Measurements from ENCODE around the gene GON7.
"Not testable (repeated sequence)": the region's sequence is repeated elsewhere in the genome, so short reads cannot be mapped to it uniquely, and the experiment has no call there.

The GON7 gene

DNA sequence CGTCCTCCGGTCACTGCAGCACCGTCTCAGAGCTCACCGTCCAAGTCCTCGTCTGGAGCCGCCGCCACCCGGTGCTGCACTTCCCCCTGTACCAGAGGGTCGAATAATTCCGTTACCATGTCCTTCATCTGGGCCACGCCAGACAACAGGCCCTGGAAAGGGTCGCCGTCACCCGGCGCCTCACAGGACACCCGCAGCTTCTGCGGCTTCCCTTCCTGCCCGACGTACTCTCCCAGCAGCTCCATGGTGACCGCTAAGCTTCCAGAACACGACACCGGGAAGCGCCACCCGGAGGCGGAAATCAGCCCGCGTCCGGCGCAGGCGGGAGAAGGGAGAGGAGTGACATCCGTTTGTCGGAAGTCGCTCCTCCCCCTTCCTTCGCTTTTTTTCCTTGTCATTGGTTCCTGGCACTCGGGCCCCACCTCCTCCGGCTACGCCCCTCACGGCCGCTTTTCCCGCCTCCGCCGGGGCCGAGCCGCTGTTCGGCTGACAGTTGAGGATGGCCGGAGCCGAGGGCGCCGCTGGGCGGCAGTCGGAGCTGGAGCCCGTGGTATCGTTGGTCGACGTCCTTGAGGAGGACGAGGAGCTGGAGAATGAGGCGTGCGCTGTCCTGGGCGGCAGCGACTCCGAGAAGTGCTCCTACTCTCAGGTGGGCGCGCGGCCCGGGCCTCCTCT is at the start of gene GON7, which contains the start of gene UBR7:
GON7 (minus strand) TSS at position 273 of the 675 bp plus-strand sequence; CDS start at position 245, 28 bp downstream.
UBR7 (plus strand) TSS at position 464 of the 675 bp plus-strand sequence; CDS start at position 500, 36 bp downstream.
- DNase-seq (ENCODE audit: low read depth in 2 of 2) = peak; percentile 86 to 87

DNA sequence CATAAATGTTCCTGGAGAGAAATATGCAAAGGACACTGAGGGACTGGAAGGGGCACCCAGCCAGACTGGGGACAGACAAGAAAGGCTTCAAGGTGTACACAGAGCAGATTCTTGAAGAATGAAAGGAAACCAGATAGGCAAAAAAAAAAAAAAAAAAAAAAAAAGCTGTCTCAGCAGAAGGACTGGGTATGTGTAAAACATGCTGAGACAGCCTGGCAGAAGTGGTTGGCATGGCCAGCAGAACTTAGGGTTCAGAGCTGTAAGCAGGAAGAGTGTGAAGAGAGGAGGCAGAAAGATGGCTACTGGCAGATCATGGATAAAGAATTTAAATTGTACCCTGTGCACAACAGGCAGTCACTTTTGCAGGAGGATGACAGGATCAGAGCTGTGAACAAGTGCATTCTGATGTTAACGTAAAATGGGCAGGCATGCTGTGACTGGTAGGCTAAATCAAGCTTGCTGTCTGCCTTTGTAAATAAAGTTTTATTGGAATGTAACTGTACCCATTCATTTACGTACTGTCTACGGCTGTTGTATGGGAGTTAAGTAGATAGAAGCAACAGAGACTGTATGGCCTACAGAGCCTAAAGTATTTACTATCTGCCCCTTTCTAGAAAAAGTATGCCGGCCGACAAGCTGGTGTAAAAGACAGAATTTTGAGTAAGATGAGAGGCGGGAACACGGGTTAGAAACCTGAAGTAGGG is 42.4 kb upstream of the GON7 start:
- DNase-seq (ENCODE audit: low read depth in 2 of 2) = no peak

- no peak for DNase-seq (ENCODE audit: low read depth in 2 of 2)
These were observed 39.7 kb upstream of the GON7 start for GRCh38 chr14:93246534-93246933.

- no peak for DNase-seq (ENCODE audit: low read depth in 2 of 2)
These were observed 39.0 kb upstream of the GON7 start for GRCh38 chr14:93245764-93246420.

DNA sequence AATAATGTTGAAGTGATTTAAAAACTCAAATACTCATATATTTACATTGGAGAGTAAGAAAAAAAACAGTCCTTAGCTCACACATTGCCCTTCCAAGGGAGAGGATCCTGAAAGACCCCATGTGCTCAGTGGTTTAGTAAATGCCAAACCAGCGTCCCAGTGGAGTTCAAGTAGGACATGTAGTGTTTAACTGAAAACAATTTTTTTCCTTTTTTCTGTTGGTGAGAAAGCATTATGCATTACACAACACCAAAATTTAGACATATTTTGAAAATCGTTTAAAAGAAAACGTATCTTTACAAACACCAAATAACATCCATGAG is 33.8 kb upstream of the GON7 start:
- DNase-seq (ENCODE audit: low read depth in 2 of 2) = no peak

DNA sequence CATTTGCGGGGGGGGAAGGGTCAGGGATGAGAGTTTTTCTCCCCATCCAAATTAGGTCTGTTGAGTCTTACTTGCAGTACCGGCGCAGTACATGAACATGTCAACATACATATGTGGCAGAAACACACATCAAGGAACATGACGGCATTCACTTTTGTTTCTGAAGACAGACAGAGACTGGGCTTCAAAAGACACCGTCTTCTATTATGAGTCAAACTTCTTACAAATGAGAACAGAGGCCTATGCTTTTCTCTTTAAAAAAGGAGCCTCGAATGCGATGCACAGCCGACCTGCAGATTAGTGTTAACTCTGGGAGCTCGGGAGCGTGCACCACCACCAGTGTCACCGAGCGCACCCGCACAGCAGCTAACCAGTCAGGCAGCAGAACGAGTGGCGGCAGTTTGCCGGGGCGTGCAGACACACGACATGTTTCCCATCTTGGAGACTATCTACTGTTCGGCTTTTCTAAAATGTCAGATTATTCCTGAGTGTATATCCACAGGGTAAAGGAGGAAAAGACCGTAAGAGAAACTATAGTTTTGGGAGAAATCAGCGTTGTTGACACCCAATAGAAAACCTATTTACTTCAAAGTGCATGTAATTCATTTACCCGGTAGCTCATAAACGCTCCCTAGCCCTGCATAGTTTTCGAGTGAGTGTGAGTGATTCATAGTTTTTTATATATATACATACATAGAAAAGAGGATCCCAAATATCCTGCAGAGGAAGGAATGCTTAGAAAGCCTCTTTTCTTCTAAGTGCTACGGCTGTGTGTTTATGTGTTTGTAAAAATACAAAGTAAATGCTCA is 33.2 kb upstream of the GON7 start:
- DNase-seq (ENCODE audit: low read depth in 2 of 2) = no peak

- DNase-seq (ENCODE audit: low read depth in 2 of 2) = no peak
These were observed 27.9 kb upstream of the GON7 start for GRCh38 chr14:93234798-93235197.

DNA sequence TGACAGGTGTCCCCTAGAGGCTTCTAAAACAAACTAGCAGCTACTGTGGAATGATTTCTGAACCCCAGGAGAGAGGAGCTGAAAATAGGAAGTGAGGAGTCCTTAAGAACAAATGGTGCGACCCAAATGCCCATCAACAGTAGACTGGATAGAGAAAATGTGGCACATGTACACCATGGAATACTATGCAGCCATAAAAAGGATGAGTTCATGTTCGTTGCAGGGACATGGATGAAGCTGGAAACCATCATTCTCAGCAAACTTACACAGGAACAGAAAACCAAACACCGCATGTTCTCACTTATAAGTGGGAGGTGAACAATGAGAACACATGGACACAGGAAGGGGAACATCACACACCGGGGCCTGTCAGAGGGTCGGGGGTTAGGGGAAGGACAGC is 26.2 kb upstream of the GON7 start:
- DNase-seq (ENCODE audit: low read depth in 2 of 2) = not testable (repeated sequence)

DNA sequence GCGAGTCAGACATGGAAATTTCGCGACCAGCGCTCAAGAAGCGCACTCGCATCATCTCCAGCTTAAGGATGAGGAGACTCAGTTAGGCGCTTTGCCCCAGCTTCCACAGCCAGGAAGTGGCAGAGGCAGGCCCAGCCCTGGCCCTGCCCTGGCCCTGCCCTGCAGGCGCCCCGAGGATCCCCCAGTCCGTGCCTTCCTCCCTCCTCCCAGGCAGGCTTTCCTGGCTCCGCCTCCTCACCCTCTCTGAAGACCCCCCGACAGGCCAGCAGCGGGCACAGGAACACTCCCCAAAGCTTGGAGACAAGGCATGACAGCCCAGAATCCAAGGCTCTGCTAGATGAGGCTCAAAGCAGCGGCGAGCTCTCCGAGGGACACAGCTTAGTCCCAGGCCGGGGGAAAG is 25.3 kb upstream of the GON7 start:
- DNase-seq (ENCODE audit: low read depth in 2 of 2) = no peak

GRCh38 chr14:93231129-93231979 is 24.5 kb upstream of the GON7 start:
- DNase-seq (ENCODE audit: low read depth in 2 of 2) = no peak

DNA sequence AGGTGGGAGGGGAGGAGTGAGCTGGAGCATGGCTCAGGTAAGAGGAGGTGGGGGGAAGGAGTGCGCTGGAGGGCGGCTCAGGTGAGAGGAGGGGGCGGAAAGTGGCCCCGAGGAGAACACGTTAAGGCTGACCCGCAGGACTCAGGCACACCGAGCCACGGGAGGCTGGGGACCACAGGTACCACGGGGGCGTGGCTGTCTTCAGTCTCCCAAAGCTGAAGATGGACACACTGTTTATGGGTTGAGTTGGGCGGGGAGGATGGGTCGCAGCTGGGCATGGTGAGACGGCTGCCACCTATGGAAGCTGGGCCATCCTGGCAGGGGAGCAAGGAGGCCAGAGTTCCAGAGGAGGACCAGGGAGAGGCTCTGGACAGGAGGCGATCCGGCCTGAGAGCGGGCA is 23.7 kb upstream of the GON7 start:
- no peak for DNase-seq (ENCODE audit: low read depth in 2 of 2)

DNA sequence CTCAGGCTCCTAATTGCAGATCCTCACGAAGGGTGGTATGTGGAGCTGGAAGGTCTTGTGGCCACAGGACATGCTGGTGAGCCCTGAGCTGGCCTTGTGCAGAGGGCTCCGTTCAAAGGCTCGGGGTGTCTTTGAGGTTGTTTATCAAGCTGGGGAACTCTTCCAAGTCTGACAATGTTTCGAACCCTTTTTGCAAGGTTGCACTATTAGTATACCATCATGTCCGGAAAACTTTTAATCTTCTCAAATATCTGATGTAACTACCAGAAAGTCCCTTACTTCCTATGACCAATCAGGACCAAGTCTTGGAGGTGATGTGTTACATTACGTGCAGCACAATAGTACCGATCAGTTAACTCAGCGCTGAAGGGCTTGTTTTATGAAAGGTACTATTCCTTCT is 21.7 kb upstream of the GON7 start:
- DNase-seq (ENCODE audit: low read depth in 2 of 2) = no peak

DNA sequence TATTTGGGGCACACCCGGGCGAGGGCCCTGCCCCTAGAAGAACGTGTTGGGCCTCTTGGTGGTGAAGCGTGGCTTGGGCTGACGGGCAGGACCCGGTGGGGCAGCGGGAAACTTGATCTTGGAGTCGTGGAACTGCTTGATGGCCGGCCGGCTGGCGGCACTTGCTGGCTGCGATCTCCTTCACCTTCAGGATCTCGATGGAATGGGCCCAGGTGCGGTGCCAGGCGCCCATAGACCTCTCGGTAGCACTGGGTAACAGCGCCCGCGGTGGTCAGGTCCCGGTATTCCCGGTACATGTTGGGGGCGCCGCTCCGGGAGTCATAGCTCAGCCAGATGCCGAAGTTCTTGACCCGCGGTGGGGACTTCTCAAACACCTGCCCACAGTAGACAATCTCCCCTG is 16.7 kb upstream of the GON7 start:
- no peak for DNase-seq (ENCODE audit: low read depth in 2 of 2)

DNA sequence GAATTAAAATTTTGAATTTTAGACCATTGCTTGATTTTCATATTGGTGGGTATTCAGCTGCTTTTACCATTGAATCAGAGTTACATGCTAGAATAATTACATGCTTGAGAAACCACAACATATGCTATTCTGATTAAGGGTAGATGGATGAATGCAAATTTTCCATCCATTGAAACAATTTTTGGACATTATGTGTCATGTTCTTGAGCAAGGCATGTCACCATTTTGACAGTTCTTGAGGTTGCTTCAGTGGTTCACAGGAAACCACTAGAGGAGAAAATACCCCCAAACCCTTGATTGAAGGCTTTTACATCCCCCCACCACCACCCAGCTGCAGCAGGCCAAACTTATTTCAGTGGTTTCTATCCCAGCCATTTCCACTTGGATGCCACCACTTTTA is 13.6 kb upstream of the GON7 start:
- no peak for DNase-seq (ENCODE audit: low read depth in 2 of 2)

- DNase-seq (ENCODE audit: low read depth in 2 of 2) = no peak
These were observed 12.3 kb upstream of the GON7 start for GRCh38 chr14:93219103-93219726.

DNA sequence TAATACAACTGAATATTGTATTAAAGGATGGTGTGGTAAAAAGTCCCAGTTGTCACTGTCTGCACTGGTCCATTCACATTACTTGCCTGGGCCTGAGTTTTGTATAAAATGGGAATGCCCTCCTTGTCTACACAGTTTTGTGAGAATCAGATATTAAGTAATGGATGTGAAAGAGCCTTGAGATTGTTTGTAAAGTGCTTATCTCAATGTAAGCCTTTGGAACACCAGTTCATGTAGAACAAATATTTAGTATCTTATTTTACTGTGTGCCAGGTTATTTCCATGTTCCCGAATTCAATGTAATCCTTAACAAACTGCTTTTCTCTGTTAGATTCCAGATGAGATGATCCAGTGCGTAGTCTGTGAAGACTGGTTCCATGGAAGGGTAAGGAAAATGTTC is 7.7 kb upstream of the GON7 start:
- DNase-seq (ENCODE audit: low read depth in 2 of 2) = no peak

DNA sequence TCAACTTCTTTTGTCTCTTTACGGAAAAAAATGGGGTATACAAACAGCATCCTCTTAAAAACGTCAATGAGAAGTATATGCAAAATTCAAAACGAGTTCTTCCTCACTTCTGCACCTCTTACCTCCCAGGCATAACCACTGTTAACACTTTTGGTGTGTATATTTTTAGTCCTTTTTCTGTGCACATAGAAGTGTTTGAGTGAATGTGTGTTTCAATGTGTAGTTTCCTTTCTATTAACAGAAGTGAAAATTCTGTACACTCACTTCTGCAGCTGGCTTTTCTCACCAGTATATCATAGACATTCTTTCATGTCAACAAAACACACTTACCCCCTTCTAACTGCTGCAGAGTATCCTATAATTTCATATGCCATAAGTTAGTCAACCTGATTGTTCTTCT is 5.6 kb upstream of the GON7 start:
- DNase-seq (ENCODE audit: low read depth in 2 of 2) = no peak

GRCh38 chr14:93207468-93208308 is 823 bp upstream of the GON7 start:
- DNase-seq (ENCODE audit: low read depth in 2 of 2) = no peak

GRCh38 chr14:93201155-93201704 is 5.6 kb downstream of the GON7 start:
- no peak for DNase-seq (ENCODE audit: low read depth in 2 of 2)

DNA sequence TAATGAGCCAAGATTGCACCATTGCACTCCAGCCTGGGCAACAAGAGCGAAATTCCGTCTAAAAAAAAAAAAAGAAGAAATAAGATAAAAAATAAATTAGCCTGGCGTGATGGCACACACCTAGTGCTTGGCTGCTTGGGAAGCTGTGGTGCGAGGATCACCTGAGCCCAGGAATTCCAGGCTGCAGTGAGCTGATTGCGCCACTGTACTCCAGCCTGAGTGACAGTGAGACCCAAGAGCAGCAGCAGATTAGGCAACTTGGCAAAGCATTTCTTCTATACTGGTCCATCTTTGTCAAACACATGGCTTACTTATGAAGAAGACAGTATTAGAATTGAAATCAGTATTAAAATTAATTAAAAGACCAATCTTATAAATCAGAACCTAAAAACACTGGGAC is 6.3 kb downstream of the GON7 start:
- no peak for DNase-seq (ENCODE audit: low read depth in 2 of 2)
